H1 (cell line): Measurements from ENCODE around the gene ASPG. TPM values are rescaled to one million over a fixed set of nuclear protein-coding genes. Genes with fewer than 3 reads are reported as not detected.

Source experiments
- BRCA1 ChIP-seq: IDR thresholded peaks from 2 replicates; pipeline ENCODE4 v1.6.1; 2012; ENCODE audit warnings: low read depth, low read length, improper control_type of control experiment
- EGR1 ChIP-seq: IDR thresholded peaks from 2 replicates; pipeline ENCODE4 v1.6.1; 2011; ENCODE audit warnings: low read depth, low read length, borderline replicate concordance
- polyA plus RNA-seq, 7 experiments: library from polyadenylated mRNA; depleted of rRNA in 3 of 7; stranded (reverse) in 5 of 7; unstranded in 2 of 7; fragments of >200 nt in 5 of 7; fragments of 200-250 nt in 2 of 7; gene quantifications; 1 replicate in 5 of 7; 2 replicates in 1 of 7; 4 replicates in 1 of 7; pipeline versions ENCODE4 v1.2.1 to v1.2.3, GENCODE V29; 2011 to 2013; ENCODE audit warnings: missing spikeins in 2 of 7, mixed read lengths in 2 of 7
- total RNA-seq: library from RNA; stranded (reverse); fragmentation: NEBNext Ultra II Directional; extraction: Animal tissue kit (Norgen Biotek cat#: 25700); gene quantifications from 2 replicates; pipeline ENCODE4 v1.2.1, GENCODE V29; 2021

ASPG gene
- total and polyA plus RNA-seq, 2 of the 8 experiments (the other 6 are each of a cell fraction or from before 2014, with no cell fraction given) = 0.34 to 0.59 TPM

- TF ChIP-seq BRCA1 = no peak
- TF ChIP-seq EGR1 = no peak
- TF ChIP-seq, all 59 proteins: peak for 0
These were observed 10.2 kb downstream of the ASPG start (continued) for GRCh38 chr14:104095426-104096310.
